ENCODE results near the gene ASB4.
"Not testable (repeated sequence)": the region's sequence is repeated elsewhere in the genome, so short reads cannot be mapped to it uniquely, and the experiment has no call there.

ASB4 gene

GRCh38 chr7:95454438-95455045 lies 31.2 kb upstream of the ASB4 start:
- DNase-seq (ENCODE audit: insufficient read length, low spot score) (no peak), FAIRE-seq (no peak)
- TF ChIP-seq, protein P1, sequence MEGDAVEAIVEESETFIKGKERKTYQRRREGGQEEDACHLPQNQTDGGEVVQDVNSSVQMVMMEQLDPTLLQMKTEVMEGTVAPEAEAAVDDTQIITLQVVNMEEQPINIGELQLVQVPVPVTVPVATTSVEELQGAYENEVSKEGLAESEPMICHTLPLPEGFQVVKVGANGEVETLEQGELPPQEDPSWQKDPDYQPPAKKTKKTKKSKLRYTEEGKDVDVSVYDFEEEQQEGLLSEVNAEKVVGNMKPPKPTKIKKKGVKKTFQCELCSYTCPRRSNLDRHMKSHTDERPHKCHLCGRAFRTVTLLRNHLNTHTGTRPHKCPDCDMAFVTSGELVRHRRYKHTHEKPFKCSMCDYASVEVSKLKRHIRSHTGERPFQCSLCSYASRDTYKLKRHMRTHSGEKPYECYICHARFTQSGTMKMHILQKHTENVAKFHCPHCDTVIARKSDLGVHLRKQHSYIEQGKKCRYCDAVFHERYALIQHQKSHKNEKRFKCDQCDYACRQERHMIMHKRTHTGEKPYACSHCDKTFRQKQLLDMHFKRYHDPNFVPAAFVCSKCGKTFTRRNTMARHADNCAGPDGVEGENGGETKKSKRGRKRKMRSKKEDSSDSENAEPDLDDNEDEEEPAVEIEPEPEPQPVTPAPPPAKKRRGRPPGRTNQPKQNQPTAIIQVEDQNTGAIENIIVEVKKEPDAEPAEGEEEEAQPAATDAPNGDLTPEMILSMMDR (IDR thresholded peaks at IDR 0.05; ENCODE audit: insufficient read depth, missing control alignments) = no peak

GRCh38 chr7:95457947-95458346 lies 27.8 kb upstream of the ASB4 start:
- no peak for DNase-seq (ENCODE audit: insufficient read length, low spot score)
- FAIRE-seq = no peak
- TF ChIP-seq, protein P1 (IDR thresholded peaks at IDR 0.05; ENCODE audit: insufficient read depth, missing control alignments) = no peak

GRCh38 chr7:95460653-95461052 lies 25.1 kb upstream of the ASB4 start:
- FAIRE-seq; DNase-seq (ENCODE audit: insufficient read length, low spot score): not testable (repeated sequence)

DNA sequence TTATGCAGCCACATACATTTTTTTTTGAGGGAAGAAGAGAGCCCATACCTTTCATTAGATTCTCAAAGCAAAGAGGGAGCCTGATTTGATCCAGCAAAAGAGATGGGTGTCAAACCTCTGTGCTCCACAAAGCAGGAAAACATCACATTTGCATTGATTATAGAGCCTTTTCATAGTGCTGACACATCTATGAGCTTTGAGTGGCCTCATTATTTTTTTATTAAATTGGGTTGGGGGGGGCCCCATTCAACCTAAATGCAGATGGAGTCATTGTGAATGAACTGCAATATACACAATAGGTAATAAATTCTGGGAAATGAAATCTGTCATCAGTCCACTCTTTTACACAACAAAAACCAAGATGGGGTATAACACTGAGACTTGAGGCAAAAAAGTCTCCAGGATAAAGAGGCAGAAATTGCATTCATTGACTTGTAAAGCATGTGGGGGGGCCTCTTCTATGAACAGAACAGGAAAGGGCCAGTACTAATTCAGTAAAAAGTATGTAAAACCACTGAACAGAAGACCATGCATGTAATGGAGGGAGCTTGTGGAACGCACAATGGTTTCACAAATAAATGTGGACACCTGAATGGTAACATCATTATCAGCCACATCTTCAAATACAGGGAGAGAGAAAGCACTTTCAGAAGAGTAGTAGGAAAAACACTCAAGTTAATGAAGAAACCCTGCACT lies 17.7 kb upstream of the ASB4 start:
- FAIRE-seq (no peak), DNase-seq (ENCODE audit: insufficient read length, low spot score) (no peak)
- TF ChIP-seq, protein P1 (IDR thresholded peaks at IDR 0.05; ENCODE audit: insufficient read depth, missing control alignments) = no peak

DNA sequence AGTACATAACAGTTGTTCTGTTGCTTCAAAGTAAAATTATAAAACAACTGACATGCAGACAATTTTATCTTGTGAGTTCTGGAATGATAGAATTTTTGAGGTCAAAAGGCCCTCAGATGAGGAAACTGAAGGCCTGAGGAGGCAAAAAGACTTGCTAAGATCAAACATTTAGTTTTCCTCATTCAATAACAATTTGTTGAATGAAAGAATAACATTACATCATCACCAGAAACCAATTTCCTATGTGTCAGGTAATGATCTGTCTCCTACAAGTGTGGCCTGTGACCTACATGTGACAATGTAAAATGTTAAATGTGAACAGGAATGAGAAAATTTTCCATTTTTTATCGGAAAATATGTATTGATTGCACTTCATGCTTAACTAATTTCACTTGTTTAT lies 16.6 kb upstream of the ASB4 start:
- no peak for FAIRE-seq
- DNase-seq (ENCODE audit: insufficient read length, low spot score) = no peak
- TF ChIP-seq, protein P1 (IDR thresholded peaks at IDR 0.05; ENCODE audit: insufficient read depth, missing control alignments) = no peak

DNA sequence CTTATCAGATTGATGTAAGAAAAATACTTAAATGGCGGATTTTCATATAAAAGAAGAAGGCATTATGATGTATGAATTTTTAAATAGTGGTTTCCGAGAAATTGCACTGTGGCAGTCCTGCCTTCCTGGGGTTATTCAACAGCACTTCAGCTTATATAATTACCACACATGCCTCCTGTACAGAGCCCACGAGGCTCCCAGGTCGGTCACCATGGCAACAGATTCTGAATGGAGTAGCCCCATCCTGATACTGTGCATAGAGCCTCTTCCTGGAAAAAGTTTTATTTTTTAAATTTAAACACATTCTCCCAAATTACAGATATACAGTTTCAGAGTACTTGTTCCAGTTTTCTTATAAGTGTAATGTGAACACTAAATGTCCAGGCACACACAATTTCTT lies 15.9 kb upstream of the ASB4 start:
- TF ChIP-seq, protein P1 (IDR thresholded peaks at IDR 0.05; ENCODE audit: insufficient read depth, missing control alignments) = no peak
- DNase-seq (ENCODE audit: insufficient read length, low spot score) (no peak), FAIRE-seq (no peak)

DNA sequence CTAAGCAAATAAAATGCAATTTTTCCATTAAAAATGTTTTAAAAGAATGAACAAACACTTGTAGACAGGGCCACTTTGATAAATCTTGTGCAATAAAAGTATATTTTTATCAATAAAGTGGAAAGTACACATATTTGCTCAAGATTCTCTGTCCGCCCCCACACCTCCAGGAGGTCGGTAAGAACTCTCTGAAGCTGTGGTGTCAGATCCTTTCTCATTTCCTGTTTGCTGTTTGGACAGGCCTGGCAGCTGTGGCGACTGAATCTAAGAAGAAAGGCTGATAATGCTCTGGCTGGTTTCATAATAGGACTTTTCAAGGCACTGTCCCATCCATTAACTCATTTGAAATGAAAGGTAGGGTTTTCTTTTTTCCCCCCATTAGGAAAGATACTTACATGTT lies 15.3 kb upstream of the ASB4 start:
- FAIRE-seq = no peak
- TF ChIP-seq, protein P1 (IDR thresholded peaks at IDR 0.05; ENCODE audit: insufficient read depth, missing control alignments) = no peak
- no peak for DNase-seq (ENCODE audit: insufficient read length, low spot score)

Data from D721Med (cell line).